Gastrocnemius medialis (tissue), 4 donors: Measurements from ENCODE around the gene DPPA3.

Experiments used
- POLR2A ChIP-seq, 2 donors: fragments of 450-650 bp; IDR thresholded peaks; one replicate each; pipeline ENCODE4 v1.6.1; 2017; ENCODE audit warnings: antibody characterized with exemption in 2 of 2, mild to moderate bottlenecking in 2 of 2, moderate library complexity in 2 of 2
- TF ChIP-seq, protein P1 (sequence below), 5 experiments: fragments of 450-650 bp in 3 of 5; fragments of 200-600 bp in 2 of 5; sonication (generic) in 2 of 5; IDR thresholded peaks in 4 of 5; conservative IDR thresholded peaks in 1 of 5; 1 replicate in 4 of 5; 2 replicates in 1 of 5; pipeline ENCODE4 v1.5.1; 2016 to 2019; ENCODE audit warnings: antibody characterized with exemption in 5 of 5, mild to moderate bottlenecking in 3 of 5, moderate library complexity in 3 of 5

DNA sequence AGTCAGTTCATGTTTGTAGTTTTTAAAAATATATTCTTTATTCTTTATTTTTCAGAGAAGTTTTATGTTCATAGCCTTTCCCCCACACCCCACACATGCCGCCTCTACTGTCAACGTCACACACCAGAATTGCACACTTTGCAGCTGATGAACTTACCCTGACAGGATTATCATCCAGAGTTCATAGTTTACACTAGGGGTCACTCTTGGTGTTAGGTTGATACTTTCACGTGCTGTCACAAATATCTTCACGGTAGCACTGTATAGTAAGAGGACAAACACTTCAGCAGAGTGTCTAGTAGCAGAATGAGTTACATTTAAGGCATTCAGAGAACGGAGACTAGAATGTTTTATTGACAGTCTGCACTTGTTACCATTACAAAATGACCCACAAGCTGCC, 5.1 kb downstream of the DPPA3 start:
- TF ChIP-seq, protein P1, sequence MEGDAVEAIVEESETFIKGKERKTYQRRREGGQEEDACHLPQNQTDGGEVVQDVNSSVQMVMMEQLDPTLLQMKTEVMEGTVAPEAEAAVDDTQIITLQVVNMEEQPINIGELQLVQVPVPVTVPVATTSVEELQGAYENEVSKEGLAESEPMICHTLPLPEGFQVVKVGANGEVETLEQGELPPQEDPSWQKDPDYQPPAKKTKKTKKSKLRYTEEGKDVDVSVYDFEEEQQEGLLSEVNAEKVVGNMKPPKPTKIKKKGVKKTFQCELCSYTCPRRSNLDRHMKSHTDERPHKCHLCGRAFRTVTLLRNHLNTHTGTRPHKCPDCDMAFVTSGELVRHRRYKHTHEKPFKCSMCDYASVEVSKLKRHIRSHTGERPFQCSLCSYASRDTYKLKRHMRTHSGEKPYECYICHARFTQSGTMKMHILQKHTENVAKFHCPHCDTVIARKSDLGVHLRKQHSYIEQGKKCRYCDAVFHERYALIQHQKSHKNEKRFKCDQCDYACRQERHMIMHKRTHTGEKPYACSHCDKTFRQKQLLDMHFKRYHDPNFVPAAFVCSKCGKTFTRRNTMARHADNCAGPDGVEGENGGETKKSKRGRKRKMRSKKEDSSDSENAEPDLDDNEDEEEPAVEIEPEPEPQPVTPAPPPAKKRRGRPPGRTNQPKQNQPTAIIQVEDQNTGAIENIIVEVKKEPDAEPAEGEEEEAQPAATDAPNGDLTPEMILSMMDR (IDR thresholded peaks at IDR 0.05 in 4 of 5, conservative IDR thresholded peaks at IDR 0.05 in 1 of 5), result no peak
- TF ChIP-seq POLR2A (IDR thresholded peaks at IDR 0.05), result no peak
